ENCODE results near the gene DNAH5. TPM values are rescaled to one million over a fixed set of nuclear protein-coding genes. Genes with fewer than 3 reads are reported as not detected.

Gene DNAH5
- total RNA-seq, 3 donors from 2014 or later: 0.36 to 0.98 (median 0.70) TPM

DNA sequence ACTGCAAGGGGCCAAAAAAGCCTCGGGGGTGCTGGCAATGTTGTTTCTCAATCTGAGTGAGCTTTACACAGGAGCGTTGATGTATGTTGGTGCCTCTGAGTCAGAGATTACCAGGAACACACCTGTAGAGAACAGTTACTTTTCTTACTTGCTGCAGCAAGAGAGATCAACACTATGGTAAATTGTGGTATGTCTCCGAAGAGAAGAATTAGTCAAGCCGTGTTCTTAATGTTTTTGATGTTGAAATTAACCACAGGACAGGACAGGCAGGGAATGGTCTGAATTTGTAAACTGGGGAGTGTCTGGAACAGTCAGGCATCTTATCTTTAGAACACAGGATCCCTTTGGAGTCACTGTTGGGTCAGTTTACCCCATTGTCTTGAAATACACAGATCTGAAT lies 285.7 kb downstream of the DNAH5 start:
- DNase-seq: no peak
- H3K4me3 ChIP-seq: no peak overlapping the region
- TF ChIP-seq, protein P1, sequence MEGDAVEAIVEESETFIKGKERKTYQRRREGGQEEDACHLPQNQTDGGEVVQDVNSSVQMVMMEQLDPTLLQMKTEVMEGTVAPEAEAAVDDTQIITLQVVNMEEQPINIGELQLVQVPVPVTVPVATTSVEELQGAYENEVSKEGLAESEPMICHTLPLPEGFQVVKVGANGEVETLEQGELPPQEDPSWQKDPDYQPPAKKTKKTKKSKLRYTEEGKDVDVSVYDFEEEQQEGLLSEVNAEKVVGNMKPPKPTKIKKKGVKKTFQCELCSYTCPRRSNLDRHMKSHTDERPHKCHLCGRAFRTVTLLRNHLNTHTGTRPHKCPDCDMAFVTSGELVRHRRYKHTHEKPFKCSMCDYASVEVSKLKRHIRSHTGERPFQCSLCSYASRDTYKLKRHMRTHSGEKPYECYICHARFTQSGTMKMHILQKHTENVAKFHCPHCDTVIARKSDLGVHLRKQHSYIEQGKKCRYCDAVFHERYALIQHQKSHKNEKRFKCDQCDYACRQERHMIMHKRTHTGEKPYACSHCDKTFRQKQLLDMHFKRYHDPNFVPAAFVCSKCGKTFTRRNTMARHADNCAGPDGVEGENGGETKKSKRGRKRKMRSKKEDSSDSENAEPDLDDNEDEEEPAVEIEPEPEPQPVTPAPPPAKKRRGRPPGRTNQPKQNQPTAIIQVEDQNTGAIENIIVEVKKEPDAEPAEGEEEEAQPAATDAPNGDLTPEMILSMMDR (IDR thresholded peaks at IDR 0.05): no peak
- no peaks in the 10 kb centered on the region for H3K36me3 ChIP-seq (ENCODE audit: low read depth)
- no peak for ATAC-seq
- intact Hi-C loops (cut with DNase I, micrococcal nuclease): no loop called here
- H3K4me1 ChIP-seq (ENCODE audit: low read depth): no peaks in the 10 kb centered on the region
- H3K9me3 ChIP-seq: no peaks in the 10 kb centered on the region

DNA sequence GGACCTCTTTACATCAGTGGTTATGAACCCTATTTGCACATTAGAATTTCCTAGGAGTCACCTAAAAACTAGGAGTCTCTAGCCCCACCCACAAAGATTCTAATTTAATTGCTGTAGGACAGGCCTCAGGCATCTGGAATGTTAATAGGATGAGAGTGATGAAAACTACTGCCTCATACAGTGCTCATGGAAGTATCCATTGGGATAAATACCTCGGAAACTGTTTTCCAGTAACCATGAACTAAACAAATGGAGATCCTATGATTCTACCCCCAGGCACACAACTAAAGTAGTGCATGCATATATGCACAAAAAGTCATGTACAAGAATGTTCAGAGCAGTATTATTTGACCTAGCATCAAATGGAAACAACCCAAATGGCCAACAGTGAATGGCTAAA lies 286.3 kb downstream of the DNAH5 start:
- DNase-seq (no peak), ATAC-seq (no peak)
- TF ChIP-seq, protein P1 (IDR thresholded peaks at IDR 0.05): no peak
- H3K36me3 ChIP-seq (ENCODE audit: low read depth): no peaks in the 10 kb centered on the region
- H3K4me3 ChIP-seq: no peak overlapping the region
- intact Hi-C loops (cut with DNase I, micrococcal nuclease): no loop called here
- H3K9me3 ChIP-seq: no peaks in the 10 kb centered on the region
- H3K4me1 ChIP-seq (ENCODE audit: low read depth): no peaks in the 10 kb centered on the region

DNA sequence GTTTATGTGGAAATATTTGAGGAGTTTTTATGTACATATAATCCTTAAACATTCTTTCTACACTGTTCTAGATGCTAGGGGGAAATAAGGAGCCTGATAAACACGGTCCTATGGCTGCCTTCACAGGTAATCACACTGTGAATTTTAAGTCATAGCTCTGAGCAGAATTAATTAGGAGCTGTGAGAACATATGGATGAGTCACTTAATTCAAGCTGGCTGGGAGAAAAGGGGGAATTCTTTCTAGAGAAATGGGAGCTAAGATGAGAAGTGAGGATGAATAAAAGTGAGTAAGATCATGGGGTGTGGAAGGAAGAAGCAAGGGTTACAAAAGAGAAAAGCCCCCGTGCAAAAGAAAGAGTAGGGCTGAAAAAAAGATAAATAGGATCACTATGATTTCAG lies 290.8 kb downstream of the DNAH5 start:
- intact Hi-C loops (cut with DNase I, micrococcal nuclease): no loop called here
- no peaks in the 10 kb centered on the region for H3K36me3 ChIP-seq (ENCODE audit: low read depth)
- no peak for DNase-seq
- no peaks in the 10 kb centered on the region for H3K9me3 ChIP-seq
- ATAC-seq: no peak
- no peak overlapping the region for H3K4me3 ChIP-seq
- no peaks in the 10 kb centered on the region for H3K4me1 ChIP-seq (ENCODE audit: low read depth)
- TF ChIP-seq, protein P1 (IDR thresholded peaks at IDR 0.05): no peak

DNA sequence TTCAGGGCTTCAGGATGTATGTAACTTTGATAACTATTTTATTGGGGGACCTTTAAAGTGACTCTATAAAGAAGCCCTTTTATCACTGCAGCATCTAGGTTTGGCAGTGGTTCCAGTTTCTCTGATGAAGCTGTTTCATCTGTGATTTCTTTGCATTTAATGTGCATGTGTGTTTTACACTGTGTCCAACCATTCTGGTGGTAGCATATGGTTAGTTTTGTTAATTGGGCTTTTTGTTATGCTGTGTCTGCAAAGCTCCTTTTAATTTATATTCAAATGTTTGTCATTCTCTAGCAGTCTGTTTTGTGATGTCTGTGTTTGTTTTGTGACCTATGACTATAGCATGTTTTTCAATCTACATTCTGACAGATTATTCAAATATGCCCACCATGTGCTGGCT lies 294.8 kb downstream of the DNAH5 start:
- no peak for ATAC-seq

DNA sequence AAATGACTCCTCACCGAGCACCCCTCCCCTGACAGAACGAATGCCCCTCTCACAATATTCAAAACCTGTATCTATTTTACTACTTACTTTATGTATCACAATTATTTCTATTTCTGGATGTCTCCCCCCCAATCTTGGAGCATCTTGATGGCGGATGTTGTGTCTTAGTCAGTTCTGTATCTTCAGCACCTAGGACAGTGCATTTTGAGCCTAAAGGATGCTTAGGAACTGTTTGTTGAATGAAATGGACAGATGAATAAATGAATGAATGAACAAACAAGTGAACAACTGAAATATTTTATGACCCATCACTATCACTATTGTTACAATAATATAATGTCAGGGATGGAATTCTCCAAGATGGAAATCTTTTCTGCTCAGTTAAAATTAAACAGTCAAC lies 295.7 kb downstream of the DNAH5 start:
- Histone ChIP-seq H3K4me1 (ENCODE audit: low read depth) (no peaks in the 10 kb centered on the region), H3K36me3 (ENCODE audit: low read depth) (no peaks in the 10 kb centered on the region), H3K9me3 (peaks cover 6% of the 10 kb centered on the region), H3K4me3 (no peak overlapping the region)
- no peak for DNase-seq
- TF ChIP-seq, protein P1 (IDR thresholded peaks at IDR 0.05): no peak
- no peak for ATAC-seq
- intact Hi-C loops (cut with DNase I, micrococcal nuclease): no loop called here

More for the DNA sequence above, 294.8 kb downstream of the DNAH5 start:
- Histone ChIP-seq H3K4me3 (no peak overlapping the region), H3K9me3 (peaks cover 6% of the 10 kb centered on the region), H3K4me1 (ENCODE audit: low read depth) (no peaks in the 10 kb centered on the region), H3K36me3 (ENCODE audit: low read depth) (no peaks in the 10 kb centered on the region)
- intact Hi-C loops (cut with DNase I, micrococcal nuclease): no loop called here
- no peak for DNase-seq
- TF ChIP-seq, protein P1 (IDR thresholded peaks at IDR 0.05): no peak

DNA sequence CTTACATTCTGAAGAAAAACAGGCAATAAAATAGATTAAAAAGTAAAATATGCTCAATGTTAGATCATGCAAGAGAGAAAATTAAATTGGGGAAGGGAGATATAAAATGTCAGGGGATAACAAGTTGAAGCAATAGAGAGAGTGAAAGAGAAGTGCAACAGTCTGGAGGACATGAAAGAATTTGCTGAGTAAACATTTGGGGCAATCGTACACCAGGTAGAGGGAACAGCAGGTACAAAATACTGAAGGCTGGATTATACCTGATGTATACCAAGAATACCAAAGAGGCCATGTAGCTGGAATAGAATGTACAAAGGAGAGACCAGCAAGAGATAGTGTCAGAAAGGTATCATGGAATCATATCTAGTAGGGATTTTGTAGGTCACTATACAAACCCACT lies 300.8 kb downstream of the DNAH5 start:
- TF ChIP-seq, protein P1 (IDR thresholded peaks at IDR 0.05): no peak
- peaks cover 6% of the 10 kb centered on the region for H3K9me3 ChIP-seq

More for the DNA sequence above, 300.8 kb downstream of the DNAH5 start:
- Histone ChIP-seq H3K4me3 (no peak overlapping the region), H3K36me3 (ENCODE audit: low read depth) (no peaks in the 10 kb centered on the region), H3K4me1 (ENCODE audit: low read depth) (no peaks in the 10 kb centered on the region)
- intact Hi-C loops (cut with DNase I, micrococcal nuclease): no loop called here
- ATAC-seq: no peak
- no peak for DNase-seq

All from mucosa of descending colon (tissue), 3 donors.